Right ventricle myocardium inferior (tissue), 1 donor: Measurements from ENCODE around the gene HSPA1A. TPM values are rescaled to one million over a fixed set of nuclear protein-coding genes. Genes with fewer than 3 reads are reported as not detected.

ENCODE experiments used
- ATAC-seq: fragments of 200-7000 bp; cut with Tn5 transposase; one replicate; pipeline ENCODE4 v1.9.1; 2020; ENCODE audit warnings: mild to moderate bottlenecking, moderate library complexity
- DNase-seq: peaks from one replicate; pipeline ENCODE4 v3.0.0; 2021; ENCODE audit errors: missing footprints
- intact Hi-C: fragments of 100-400 bp; cut with DNase I; formaldehyde crosslinking; loops from one replicate; pipeline ENCODE4 v1.11.0; 2022
- long read RNA-seq: library from polyadenylated mRNA; unstranded; transcript quantifications from one replicate; pipeline ENCODE4 v2.0.0, GENCODE V29; 2021
- total RNA-seq: library from RNA; stranded (reverse); fragmentation: NEBNext Ultra II Directional; extraction: Animal tissue kit (Norgen Biotek cat#: 25700); gene quantifications from one replicate; pipeline ENCODE4 v1.2.1, GENCODE V29; 2021
- donor health status: DM: no; HTN: yes; CAD: no; lungs with severe emphysema.

HSPA1A gene
- 298 TPM for total RNA-seq
- long read RNA-seq, transcript HSPA1A-201 (1 exons, 2,483 nt), result major isoform, 95 of 96 reads
- long read RNA-seq, partial matches to known transcripts, result 0 of 96 reads
- long read RNA-seq, other reads (novel, unspliced or antisense), result 1 of 96 reads

- peak; percentile 92 for ATAC-seq
- intact Hi-C loops, result no loop called here
These were observed at the start of gene HSPA1A, which contains the start of gene HSPA1L for GRCh38 chr6:31815025-31815838. Gene HSPA1A, plus strand, starts transcription at chr6:31815543. Its CDS starts 214 bp downstream, at chr6:31815757. Gene HSPA1L, minus strand, starts transcription at chr6:31815283. Its CDS starts 3,311 bp downstream, at chr6:31811972.

GRCh38 chr6:31765559-31765909, 49.8 kb upstream of the HSPA1A start:
- intact Hi-C loops, result no loop called here
- DNase-seq, result peak; percentile 56
- no peak for ATAC-seq

More at GRCh38 chr6:31815025-31815838, at the start of gene HSPA1A, which contains the start of gene HSPA1L:
- peak; percentile 95 for DNase-seq

- intact Hi-C loops, result no loop called here
- ATAC-seq, result peak; percentile 51
- peak; percentile 65 for DNase-seq
These were observed 49.2 kb upstream of the HSPA1A start for GRCh38 chr6:31765910-31766794.

- DNase-seq (no peak), ATAC-seq (no peak)
- intact Hi-C loops, result no loop called here
These were observed 48.2 kb upstream of the HSPA1A start for GRCh38 chr6:31767096-31767645.

GRCh38 chr6:31768363-31769257, 46.7 kb upstream of the HSPA1A start:
- DNase-seq (no peak), ATAC-seq (no peak)
- intact Hi-C loops, result loop anchor here (2.0 kb wide), 2 partner anchors 40 to 88 kb away; partner anchors contain the start of genes DDAH2 and LY6G5C

- intact Hi-C loops, result loop anchor here (2.0 kb wide), 2 partner anchors 41 to 89 kb away; partner anchors contain the start of genes DDAH2 and LY6G5C
- peak; percentile 90 for DNase-seq
- ATAC-seq, result peak; percentile 70
These were observed 45.5 kb upstream of the HSPA1A start for GRCh38 chr6:31769684-31770371.

- DNase-seq (no peak), ATAC-seq (no peak)
- intact Hi-C loops, result no loop called here
These were observed 44.5 kb upstream of the HSPA1A start for GRCh38 chr6:31770860-31771259.

- no peak for DNase-seq
- intact Hi-C loops, result no loop called here
- no peak for ATAC-seq
These were observed 43.4 kb upstream of the HSPA1A start for GRCh38 chr6:31771992-31772358.

GRCh38 chr6:31775184-31775583, 40.2 kb upstream of the HSPA1A start:
- ATAC-seq (no peak), DNase-seq (no peak)
- intact Hi-C loops, result no loop called here

- DNase-seq (peak; percentile 66), ATAC-seq (no peak)
- intact Hi-C loops, result no loop called here
These were observed 39.5 kb upstream of the HSPA1A start for GRCh38 chr6:31775633-31776484.

- peak; percentile 64 for DNase-seq
- ATAC-seq, result peak; percentile 10
- intact Hi-C loops, result no loop called here
These were observed 38.8 kb upstream of the HSPA1A start for GRCh38 chr6:31776485-31776988.

GRCh38 chr6:31776989-31777666, 38.2 kb upstream of the HSPA1A start, which contains the start of gene VWA7:
Gene VWA7, minus strand, starts transcription at chr6:31777328. Its CDS starts 549 bp downstream, at chr6:31776779.
- peak; percentile 81 for ATAC-seq
- DNase-seq, result peak; percentile 85
- intact Hi-C loops, result no loop called here

- DNase-seq, result no peak
- no peak for ATAC-seq
- intact Hi-C loops, result no loop called here
These were observed 37.7 kb upstream of the HSPA1A start for GRCh38 chr6:31777667-31778050.

- no peak for DNase-seq
- intact Hi-C loops, result no loop called here
These were observed 37.1 kb upstream of the HSPA1A start for GRCh38 chr6:31778193-31778592.

GRCh38 chr6:31778999-31779885, 36.1 kb upstream of the HSPA1A start:
- DNase-seq (peak; percentile 53), ATAC-seq (no peak)
- intact Hi-C loops, result no loop called here

More at GRCh38 chr6:31778193-31778592, 37.1 kb upstream of the HSPA1A start:
- no peak for ATAC-seq
